GM18519 (cell line): ENCODE data around the gene MSI2.

Experiments
- ATAC-seq: cut with Tn5 transposase; IDR thresholded peaks from one replicate; pipeline ENCODE4 v1.9.1; 2021; ENCODE audit warnings: mild to moderate bottlenecking, moderate library complexity; ENCODE audit not compliant: unreplicated experiment, low FRiP score

The MSI2 gene

DNA sequence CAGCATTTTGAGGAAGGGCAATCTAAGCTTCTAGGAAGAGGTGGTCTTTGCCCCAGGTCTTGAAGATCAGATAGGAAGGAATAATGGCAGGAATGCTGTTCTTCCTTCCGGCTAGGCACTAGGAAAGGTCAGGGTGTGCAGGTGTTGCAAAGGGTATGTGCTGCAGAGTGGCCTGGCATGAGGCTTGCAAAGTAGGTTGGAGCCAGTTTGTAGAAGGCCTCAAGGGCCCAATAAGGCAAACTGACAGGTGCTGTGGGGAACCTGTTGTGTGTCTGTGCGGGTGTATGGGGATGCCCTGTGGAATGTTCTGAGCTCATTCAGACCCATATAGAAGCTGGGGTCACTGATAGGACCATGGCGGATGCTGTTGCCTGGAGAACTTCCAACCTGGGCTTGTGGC, 12.7 kb downstream of the MSI2 start:
- no peak for ATAC-seq

DNA sequence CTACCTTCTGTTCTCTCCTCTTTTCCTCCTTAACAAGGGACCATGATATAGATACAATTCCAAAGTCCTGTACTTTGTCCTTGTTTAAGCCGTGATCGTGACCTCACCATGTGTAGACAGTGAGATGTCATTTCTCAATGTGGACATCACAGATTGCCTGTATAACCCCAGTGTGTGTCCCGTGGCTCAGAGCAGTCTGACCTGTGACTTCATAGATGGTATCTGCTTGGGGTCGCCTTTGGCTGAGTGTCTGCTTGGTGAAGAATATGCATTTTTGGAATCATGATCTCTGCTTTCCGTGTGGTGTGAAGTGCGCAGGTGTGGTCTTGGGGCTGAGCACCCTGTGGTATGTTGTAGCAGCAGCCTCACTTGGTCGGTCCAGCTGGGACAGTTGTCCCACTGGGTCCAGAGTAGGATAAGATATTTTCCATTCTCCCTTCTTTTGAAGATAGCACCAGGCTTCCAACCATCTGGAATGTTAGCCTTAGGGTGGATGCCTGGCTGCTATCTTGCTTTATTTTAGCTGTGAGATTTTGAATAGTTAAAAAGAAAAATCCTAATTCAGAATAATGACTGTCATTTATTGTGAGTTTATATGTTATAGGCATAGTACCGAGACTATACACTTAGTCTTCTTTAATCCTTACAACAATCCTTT, 13.4 kb downstream of the MSI2 start:
- no peak for ATAC-seq

DNA sequence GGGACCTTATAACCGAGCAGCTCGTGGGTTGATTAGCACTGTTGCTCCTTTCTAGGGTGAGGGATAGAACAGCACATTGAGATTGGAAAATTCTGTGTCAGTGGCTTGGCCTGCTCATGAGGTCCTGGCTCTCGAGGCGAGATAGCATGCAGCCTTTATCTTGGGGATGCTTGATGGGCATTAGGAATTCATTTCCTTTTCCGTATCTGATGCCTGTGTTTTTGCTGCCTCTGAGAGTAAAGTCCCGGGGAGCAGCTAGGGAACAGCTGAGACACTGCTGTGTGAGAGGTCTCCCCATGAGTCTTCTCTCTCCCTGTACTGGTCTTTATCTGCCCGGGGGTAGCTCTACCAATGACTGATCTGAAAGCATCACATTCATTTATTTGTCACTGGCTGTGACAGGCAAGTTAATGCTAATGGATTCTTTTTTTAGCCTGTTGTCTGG, 14.5 kb downstream of the MSI2 start:
- no peak for ATAC-seq

- no peak for ATAC-seq
Measured at GRCh38 chr17:57271821-57272220, 15.5 kb downstream of the MSI2 start.

- no peak for ATAC-seq
Measured at GRCh38 chr17:57273490-57273889, 17.2 kb downstream of the MSI2 start.

GRCh38 chr17:57274162-57274561, 17.8 kb downstream of the MSI2 start:
- no peak for ATAC-seq

DNA sequence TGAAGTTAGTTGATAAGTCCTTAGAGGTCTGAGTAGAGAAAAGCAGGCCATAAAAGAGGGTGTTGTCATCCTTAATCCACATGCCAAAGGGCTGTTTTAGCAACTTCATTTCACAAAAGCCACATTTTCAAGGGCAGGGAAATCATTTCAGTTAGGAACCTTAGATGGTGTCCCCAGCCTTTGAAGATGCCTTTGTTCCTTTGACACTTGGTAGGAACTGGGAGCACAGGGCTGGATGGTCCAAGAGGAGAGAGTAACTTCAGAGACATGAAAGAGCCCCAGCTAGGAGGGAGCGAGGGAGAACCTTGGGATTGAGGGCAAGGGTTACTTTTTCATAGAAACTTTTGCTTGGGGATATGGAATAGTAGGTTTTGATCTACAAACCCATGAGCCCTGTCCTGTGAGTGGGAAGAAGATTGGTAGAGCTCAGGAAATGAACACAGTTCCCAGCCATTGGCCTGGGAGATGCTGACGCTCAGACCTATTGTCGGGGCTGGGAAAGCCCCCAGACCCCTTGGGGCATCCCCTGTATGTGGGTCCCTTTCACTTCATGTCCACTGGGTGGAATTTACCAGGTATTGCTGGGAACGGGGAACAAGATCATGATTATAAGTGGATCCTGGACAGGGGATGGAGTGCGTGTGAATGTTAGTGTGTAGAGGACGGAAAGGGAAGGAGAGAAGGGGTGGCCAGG, 18.9 kb downstream of the MSI2 start:
- no peak for ATAC-seq

DNA sequence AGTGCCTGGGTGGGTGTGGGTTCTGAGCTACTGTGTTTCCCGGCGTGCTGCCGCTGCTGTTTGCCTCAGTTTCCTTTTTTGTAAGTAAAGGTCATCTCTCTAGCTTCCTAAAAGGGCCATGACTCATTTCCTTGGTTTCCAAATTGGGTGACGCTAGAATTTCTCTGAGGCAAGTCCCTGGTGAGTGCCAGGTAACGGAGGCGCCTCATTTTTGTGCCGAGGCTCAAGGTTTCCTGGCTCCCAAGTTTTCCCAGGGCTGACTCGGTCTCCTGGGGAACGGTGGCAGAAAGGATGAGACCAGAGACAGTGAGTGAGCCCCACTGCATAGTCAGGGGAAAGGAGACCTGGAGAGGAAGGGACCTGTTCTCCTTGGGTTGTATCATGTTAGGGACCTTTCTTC, 20.3 kb downstream of the MSI2 start:
- no peak for ATAC-seq

- ATAC-seq = no peak
Measured at GRCh38 chr17:57277923-57278604, 21.7 kb downstream of the MSI2 start.

GRCh38 chr17:57278740-57279387, 22.5 kb downstream of the MSI2 start:
- ATAC-seq = no peak

DNA sequence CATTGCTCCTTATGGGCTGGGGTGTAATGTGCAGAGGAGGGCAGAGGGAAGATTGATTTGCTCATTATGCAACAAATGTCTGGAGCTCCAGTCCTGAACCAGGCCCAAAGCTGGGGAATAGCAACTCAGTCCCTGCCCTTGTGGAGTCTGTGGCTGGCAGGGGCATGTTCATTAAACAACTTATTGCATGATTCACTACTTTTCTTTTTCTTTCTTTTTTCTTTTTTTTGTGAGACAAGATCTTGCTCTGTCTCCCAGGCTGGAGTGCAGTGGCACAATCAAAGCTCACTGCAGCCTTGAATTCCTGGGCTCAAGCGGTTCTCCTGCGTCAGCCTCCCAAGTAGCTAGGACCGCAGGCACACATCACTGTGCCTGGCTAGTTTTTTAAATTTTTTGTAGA, 23.1 kb downstream of the MSI2 start:
- ATAC-seq = no peak

GRCh38 chr17:57281887-57282286, 25.6 kb downstream of the MSI2 start:
- ATAC-seq = no peak

DNA sequence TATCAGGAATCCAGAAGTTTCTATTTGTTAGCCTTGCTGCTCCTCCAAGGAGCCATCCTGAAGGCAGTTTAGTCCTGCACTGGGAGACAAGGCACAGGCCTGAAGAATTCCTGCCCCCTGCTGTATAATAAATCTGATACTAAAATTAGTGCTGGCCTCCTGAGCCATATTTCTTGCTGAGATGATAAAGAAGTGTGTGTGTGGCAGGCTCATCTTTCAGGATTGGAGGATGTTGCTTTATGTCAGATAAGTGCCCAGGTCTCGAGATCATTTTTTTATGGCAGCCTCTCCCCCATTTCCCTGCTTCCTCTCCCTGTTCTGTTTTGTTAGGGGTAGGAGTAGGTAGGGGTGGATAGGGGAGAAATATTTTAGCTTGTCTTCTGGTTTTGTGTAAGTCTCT, 26.0 kb downstream of the MSI2 start:
- ATAC-seq = no peak

GRCh38 chr17:57283203-57283971, 27.1 kb downstream of the MSI2 start:
- ATAC-seq = no peak

- ATAC-seq = no peak
Measured at GRCh38 chr17:57284583-57284982, 28.3 kb downstream of the MSI2 start.

DNA sequence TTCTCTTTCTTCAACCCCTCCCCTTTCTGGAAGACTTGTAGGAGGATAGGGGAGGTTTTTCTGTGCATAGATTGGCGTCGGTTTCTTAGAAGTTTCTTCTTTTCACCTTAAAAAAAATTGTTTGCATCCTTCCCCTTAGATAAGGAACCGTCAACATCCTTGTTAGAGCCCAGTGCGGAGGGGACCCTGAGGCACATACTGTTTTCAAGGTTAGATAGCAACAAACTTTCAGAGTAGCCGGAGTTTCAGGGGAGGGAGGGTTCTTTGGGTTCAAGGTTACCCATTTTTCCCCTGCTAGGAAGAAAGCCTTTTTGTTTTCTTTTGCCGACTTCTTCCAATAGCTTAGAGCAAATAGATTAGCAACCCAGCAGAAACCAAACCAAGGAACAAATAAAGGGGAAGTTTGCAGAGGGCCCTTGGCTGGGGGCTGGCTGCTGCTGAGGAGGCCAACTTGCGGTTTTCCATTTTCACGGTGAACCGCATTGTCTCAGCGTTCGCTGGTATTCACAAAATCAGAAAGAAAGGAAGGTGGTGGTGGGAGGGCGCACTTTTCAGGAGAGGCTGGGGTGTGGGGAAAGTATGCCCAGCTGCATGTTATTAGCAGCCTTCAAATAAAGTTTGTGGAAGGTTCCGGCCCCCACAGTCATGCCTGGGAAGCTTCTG, 28.8 kb downstream of the MSI2 start:
- no peak for ATAC-seq

- no peak for ATAC-seq
Measured at GRCh38 chr17:57285701-57286100, 29.4 kb downstream of the MSI2 start.

DNA sequence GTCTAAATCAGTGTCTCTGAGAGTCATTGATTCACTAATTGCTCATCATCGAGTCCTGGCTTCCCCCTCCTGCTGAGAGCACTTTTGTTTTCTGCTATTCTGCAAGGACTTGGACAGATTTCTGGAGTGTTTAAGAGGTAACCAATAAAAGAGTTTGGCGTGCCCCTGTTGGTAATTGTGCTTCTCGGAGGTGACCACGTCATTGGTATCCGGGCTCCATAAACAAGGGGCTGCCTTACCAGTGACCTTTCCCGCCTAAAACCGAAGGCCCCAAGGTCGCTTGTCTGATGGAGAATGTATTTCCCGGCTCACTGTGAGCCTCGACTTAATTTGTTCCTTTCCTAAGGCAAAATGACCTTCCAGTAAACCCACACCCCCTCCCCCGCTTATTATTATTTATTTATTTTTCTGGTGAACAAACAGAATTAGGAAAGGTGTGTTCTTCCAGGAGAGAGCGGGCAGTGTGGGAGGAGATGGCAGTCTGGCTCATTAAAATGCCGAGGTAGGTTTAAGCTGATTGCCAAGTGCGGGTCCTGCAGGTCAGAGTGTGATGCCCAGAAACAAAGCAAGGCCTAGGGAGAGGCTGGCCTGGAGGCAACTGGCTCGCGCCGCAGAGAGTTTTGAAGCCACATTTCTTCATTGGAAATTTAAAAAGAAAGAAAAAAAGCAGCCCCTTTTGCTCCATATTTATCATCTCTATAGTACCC, 30.2 kb downstream of the MSI2 start:
- ATAC-seq = no peak

DNA sequence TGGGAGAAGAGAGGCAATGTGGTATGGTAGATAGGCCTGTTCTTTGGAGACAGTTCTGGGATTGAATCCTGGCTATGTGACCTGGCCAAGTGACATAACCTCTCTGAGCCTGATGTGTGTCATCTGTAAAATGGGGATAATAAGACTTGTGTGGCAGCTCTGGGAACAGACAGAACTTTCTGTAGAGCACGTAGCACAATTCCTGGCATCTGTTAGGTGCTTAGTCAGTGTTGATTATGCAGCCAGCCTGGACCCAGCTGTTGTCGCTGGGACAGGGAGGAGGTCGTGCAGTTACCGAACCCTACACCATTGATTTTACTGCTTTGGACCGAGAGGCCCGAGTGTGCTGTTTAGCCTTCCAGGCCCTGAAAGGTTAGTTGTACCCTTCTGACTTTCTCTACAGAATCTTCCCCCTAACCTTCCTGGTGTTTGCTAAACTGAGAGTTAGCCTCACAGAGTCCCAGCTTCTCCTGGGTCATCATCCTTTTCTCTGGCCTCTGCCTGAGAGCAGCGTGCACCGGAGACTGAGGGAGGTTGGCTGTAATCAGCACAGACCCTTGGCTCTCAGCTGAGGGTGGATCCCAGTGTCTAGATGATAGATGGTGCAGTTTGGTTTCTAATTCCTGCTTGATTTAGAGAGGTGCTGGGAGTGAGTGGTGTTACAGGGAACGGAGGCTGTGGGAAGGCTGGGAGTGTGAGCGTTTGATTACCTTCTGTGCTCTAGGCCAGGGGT, 31.9 kb downstream of the MSI2 start:
- ATAC-seq = no peak
